Left cardiac atrium (tissue), 2 donors: Measurements from ENCODE around the gene OR1S2. TPM values are rescaled to one million over a fixed set of nuclear protein-coding genes. Genes with fewer than 3 reads are reported as not detected.

Experiments
- total RNA-seq, 2 donors: library from RNA; stranded (reverse); fragmentation: NEBNext Ultra II Directional; extraction: Animal tissue kit (Norgen Biotek cat#: 25700); gene quantifications; one replicate each; pipeline ENCODE4 v1.2.1, GENCODE V29; 2021
- donor health status: DM: no; HTN: yes; CAD: no; lungs with severe emphysema.
- donor health status: DM: yes; HTN: yes; CAD: no.

Gene OR1S2
- total RNA-seq, 2 donors from 2014 or later = not detected

Other genes with a start within 250 kb of the OR1S2 start
- gene OR9Q1, start 180.3 kb downstream of the OR1S2 start, total RNA-seq = not detected
- not detected for gene OR6Q1, start 173.2 kb downstream of the OR1S2 start, total RNA-seq
- not detected for gene OR9I1, start 78.6 kb downstream of the OR1S2 start, total RNA-seq
- not detected for gene OR9Q2, start 15.1 kb downstream of the OR1S2 start, total RNA-seq
- not detected for gene OR1S1, start 8.6 kb upstream of the OR1S2 start, total RNA-seq
- not detected for gene OR10Q1, start 24.8 kb upstream of the OR1S2 start, total RNA-seq
- gene OR10W1, start 64.1 kb upstream of the OR1S2 start, total RNA-seq = not detected
- gene OR5B17, start 154.9 kb upstream of the OR1S2 start, total RNA-seq = not detected
- gene OR5B3, start 202.7 kb upstream of the OR1S2 start, total RNA-seq = not detected
- not detected for gene OR5B2, start 224.0 kb upstream of the OR1S2 start, total RNA-seq
- not detected for gene OR5B12, start 238.1 kb upstream of the OR1S2 start, total RNA-seq